Breast epithelium (tissue), 4 donors: Measurements from ENCODE around the gene MMAB. TPM values are rescaled to one million over a fixed set of nuclear protein-coding genes. Genes with fewer than 3 reads are reported as not detected.

Experiments
- DNase-seq, 2 donors: peaks; one replicate each; pipeline ENCODE4 v3.0.0-alpha.2; 2019; ENCODE audit warnings: low spot score in 2 of 2
- H3K27ac ChIP-seq, 2 donors: fragments of 200-600 bp; sonication (generic) in 1 of 2; one replicate each; pipeline ENCODE4 v1.5.1; 2016 to 2019; ENCODE audit warnings: mild to moderate bottlenecking in 1 of 2
- H3K27me3 ChIP-seq, 2 donors: fragments of 200-600 bp; sonication (generic) in 1 of 2; one replicate each; pipeline versions ENCODE4 v1.5.1 to v1.6.0; 2017 to 2019; ENCODE audit warnings: control low read depth in 1 of 2, mild to moderate bottlenecking in 1 of 2
- H3K36me3 ChIP-seq: fragments of 200-600 bp; one replicate; pipeline ENCODE4 v1.5.1; 2019
- H3K4me1 ChIP-seq, 2 donors: fragments of 200-600 bp; sonication (generic); one replicate each; pipeline ENCODE4 v1.5.1; 2016 to 2019; ENCODE audit warnings: control low read depth in 1 of 2
- H3K4me3 ChIP-seq, 3 donors: fragments of 200-600 bp; sonication (generic); 1 replicate in 2 of 3; 2 replicates in 1 of 3; pipeline ENCODE4 v1.5.1; 2016 to 2019; ENCODE audit warnings: mild to moderate bottlenecking in 3 of 3, moderate library complexity in 2 of 3
- H3K9me3 ChIP-seq, 2 donors: fragments of 200-600 bp; sonication (generic) in 1 of 2; one replicate each; pipeline ENCODE4 v1.5.1; 2016 to 2019; ENCODE audit warnings: control low read depth in 1 of 2
- POLR2A ChIP-seq: fragments of 450-650 bp; IDR thresholded peaks from one replicate; pipeline ENCODE4 v1.6.1; 2016; ENCODE audit warnings: antibody characterized with exemption, mild to moderate bottlenecking, moderate library complexity
- POLR2AphosphoS5 ChIP-seq, 3 donors: sonication (generic); formaldehyde crosslinking; IDR thresholded peaks; one replicate each; pipeline ENCODE4 v1.6.1; 2017; ENCODE audit warnings: antibody characterized with exemption in 3 of 3
- intact Hi-C: fragments of 100-400 bp; cut with DNase I; formaldehyde crosslinking; loops from one replicate; pipeline ENCODE4 v1.15.1; 2023; ENCODE audit warnings: low total_unique reads
- total RNA-seq, 3 donors: library from RNA; depleted of rRNA; stranded (reverse); fragments of >200 nt; gene quantifications; one replicate each; pipeline ENCODE4 v1.1.0, GENCODE V29; 2016
- TF ChIP-seq, protein P1 (sequence below), 3 donors: fragments of 450-650 bp; IDR thresholded peaks; one replicate each; pipeline ENCODE4 v1.5.1; 2016 to 2017; ENCODE audit warnings: antibody characterized with exemption in 3 of 3, mild to moderate bottlenecking in 3 of 3, moderate library complexity in 3 of 3

Gene MMAB
- total RNA-seq, 3 donors from 2014 or later, result 23.9 to 29.1 (median 28.6) TPM

DNA sequence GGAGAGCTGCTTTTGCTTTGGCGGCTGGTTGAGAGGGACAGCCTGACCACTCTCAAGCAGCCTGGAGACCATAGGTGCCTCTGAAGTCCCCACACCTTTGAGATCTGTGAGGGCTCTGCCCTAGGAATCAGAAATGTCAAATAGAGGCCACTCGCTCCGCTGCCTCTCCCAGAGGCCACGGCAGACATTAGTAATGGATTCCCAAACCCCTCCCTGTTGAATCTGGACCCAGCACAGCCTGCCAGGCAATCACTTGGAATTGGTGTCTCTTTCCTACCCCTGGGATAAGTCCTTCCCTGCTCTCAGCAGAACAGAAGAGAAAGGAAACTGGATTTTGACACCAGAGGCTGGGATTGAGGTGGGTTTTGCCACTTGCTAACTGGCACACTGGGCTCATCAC is 25.0 kb downstream of the MMAB start:
- H3K27me3 ChIP-seq, result peaks cover 0 to 20% of the 10 kb centered on the region in 2 donors
- H3K4me3 ChIP-seq, result no peak overlapping the region

DNA sequence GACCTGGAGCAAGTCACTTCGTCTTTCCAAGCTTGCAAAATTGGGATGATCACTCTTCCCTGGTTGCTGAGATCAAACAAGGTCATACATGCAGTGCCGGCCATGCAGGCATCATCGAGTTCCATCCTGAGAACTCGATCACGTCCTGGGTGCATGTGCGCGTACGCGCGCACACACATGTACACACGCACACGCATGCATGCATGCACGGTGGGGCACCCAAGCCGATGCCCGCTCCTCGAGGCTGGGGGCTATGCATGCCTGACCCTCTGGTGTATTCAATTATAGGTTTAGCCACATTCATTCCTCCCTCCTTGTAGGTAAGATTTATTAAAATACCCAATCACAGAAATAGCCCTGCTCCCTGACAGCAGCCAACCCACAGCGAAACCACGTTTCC is 26.0 kb downstream of the MMAB start:
- Histone ChIP-seq H3K36me3 (no peaks in the 10 kb centered on the region), H3K9me3 (no peaks in the 10 kb centered on the region), H3K4me3 (no peak overlapping the region), H3K4me1 (no peaks in the 10 kb centered on the region), H3K27me3 (peaks cover 0 to 20% of the 10 kb centered on the region in 2 donors), H3K27ac (no peak overlapping the region)
- no peak for DNase-seq
- intact Hi-C loops, result no loop called here
- TF ChIP-seq, protein P1, sequence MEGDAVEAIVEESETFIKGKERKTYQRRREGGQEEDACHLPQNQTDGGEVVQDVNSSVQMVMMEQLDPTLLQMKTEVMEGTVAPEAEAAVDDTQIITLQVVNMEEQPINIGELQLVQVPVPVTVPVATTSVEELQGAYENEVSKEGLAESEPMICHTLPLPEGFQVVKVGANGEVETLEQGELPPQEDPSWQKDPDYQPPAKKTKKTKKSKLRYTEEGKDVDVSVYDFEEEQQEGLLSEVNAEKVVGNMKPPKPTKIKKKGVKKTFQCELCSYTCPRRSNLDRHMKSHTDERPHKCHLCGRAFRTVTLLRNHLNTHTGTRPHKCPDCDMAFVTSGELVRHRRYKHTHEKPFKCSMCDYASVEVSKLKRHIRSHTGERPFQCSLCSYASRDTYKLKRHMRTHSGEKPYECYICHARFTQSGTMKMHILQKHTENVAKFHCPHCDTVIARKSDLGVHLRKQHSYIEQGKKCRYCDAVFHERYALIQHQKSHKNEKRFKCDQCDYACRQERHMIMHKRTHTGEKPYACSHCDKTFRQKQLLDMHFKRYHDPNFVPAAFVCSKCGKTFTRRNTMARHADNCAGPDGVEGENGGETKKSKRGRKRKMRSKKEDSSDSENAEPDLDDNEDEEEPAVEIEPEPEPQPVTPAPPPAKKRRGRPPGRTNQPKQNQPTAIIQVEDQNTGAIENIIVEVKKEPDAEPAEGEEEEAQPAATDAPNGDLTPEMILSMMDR (IDR thresholded peaks at IDR 0.05), result no peak
- TF ChIP-seq POLR2A (no peak), POLR2AphosphoS5 (IDR thresholded peaks at IDR 0.05) (no peak)

More for the DNA sequence above, 25.0 kb downstream of the MMAB start:
- DNase-seq, result no peak
- no peak for TF ChIP-seq POLR2AphosphoS5 (IDR thresholded peaks at IDR 0.05)
- TF ChIP-seq, protein P1 (IDR thresholded peaks at IDR 0.05), result no peak
- TF ChIP-seq POLR2A, result no peak
- H3K9me3 ChIP-seq, result no peaks in the 10 kb centered on the region
- intact Hi-C loops, result no loop called here
- no peaks in the 10 kb centered on the region for H3K4me1 ChIP-seq
- H3K36me3 ChIP-seq, result no peaks in the 10 kb centered on the region
- no peak overlapping the region for H3K27ac ChIP-seq

DNA sequence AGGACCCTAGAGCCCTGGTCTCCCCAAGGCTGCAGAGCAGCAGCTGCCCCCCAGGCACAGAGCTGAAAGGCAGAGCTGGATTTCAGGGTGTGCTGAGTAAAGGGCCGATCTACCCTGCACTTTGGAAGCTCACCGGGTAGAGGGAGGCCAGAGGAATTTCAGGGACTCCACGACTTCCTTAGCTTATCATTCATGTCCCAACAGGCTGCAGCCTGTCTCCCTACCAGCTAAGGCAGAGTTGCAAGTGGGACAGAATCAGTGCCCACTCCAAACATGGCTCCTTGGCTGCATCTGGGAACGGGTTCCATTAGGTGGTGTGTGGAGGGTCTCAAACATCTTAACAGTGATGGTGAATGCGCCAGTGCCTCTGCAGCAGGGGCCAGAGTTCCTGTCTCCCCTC is 27.5 kb downstream of the MMAB start:
- Histone ChIP-seq H3K9me3 (no peaks in the 10 kb centered on the region), H3K27ac (no peak overlapping the region), H3K27me3 (peaks cover 0 to 20% of the 10 kb centered on the region in 2 donors), H3K4me1 (no peaks in the 10 kb centered on the region), H3K36me3 (no peaks in the 10 kb centered on the region), H3K4me3 (no peak overlapping the region)
- intact Hi-C loops, result no loop called here
- no peak for DNase-seq
- no peak for TF ChIP-seq POLR2A
- no peak for TF ChIP-seq POLR2AphosphoS5 (IDR thresholded peaks at IDR 0.05)
- TF ChIP-seq, protein P1 (IDR thresholded peaks at IDR 0.05), result no peak

DNA sequence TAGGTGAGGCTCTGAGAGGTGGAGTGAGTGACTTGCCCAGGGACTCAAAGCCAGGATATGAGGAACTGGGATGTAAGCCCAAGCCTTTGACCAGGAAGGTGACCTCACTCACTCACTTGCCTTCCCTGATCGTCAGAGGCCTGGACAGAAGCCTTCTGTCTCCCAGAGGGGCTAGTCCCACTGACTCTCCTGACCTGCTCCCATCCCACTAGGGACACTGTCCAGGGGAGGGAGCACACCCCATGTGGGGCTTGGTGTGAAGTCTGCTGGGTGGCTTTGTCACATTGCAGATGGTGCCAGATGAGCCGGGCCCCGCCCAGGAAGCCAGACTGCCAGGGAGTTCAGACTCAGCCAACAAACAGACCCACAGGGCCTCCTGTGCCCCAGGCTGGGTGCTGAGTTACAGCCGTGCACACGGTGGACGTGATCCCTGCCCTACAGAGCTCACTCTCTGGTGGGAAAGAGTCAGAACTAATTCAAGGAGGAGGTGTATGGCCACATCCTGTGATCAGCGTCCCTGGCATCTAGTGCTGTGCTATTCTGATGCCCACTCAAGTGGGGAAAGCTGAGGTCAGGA is 28.3 kb downstream of the MMAB start:
- intact Hi-C loops, result no loop called here

DNA sequence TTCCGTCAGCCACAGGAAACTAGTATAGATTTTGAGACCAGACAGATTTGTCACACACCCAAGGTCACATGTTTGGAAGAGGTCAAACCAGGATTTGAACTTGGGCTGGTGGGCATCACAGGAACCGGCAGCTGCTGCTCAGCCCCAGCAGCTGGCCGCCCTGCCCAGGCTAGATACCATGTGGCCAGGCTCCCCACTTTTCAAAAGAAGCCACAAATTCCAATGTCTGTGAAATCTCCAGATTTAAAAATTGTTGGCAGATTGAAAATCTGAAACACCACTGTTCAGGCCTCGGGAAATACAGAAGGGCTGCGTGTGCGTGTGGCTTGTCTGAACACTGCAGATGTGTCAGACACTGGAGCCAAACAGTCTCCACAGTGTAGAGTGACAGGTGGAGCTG is 30.4 kb downstream of the MMAB start:
- peaks cover 0 to 4% of the 10 kb centered on the region in 2 donors for H3K27me3 ChIP-seq
- no peaks in the 10 kb centered on the region for H3K4me1 ChIP-seq
- H3K4me3 ChIP-seq, result no peak overlapping the region
- no peak overlapping the region for H3K27ac ChIP-seq
- no peaks in the 10 kb centered on the region for H3K9me3 ChIP-seq
- intact Hi-C loops, result no loop called here
- no peak for DNase-seq
- TF ChIP-seq, protein P1 (IDR thresholded peaks at IDR 0.05), result no peak
- TF ChIP-seq POLR2AphosphoS5 (IDR thresholded peaks at IDR 0.05), result no peak
- no peak for TF ChIP-seq POLR2A
- no peaks in the 10 kb centered on the region for H3K36me3 ChIP-seq

More for the DNA sequence above, 28.3 kb downstream of the MMAB start:
- no peaks in the 10 kb centered on the region for H3K36me3 ChIP-seq
- peak overlapping the region; percentile 21 to 43 for H3K27ac ChIP-seq
- peaks cover 0 to 16% of the 10 kb centered on the region in 2 donors for H3K27me3 ChIP-seq
- no peak for DNase-seq
- no peaks in the 10 kb centered on the region for H3K9me3 ChIP-seq
- H3K4me3 ChIP-seq, result no peak overlapping the region
- no peaks in the 10 kb centered on the region for H3K4me1 ChIP-seq
- TF ChIP-seq POLR2A, result no peak

DNA sequence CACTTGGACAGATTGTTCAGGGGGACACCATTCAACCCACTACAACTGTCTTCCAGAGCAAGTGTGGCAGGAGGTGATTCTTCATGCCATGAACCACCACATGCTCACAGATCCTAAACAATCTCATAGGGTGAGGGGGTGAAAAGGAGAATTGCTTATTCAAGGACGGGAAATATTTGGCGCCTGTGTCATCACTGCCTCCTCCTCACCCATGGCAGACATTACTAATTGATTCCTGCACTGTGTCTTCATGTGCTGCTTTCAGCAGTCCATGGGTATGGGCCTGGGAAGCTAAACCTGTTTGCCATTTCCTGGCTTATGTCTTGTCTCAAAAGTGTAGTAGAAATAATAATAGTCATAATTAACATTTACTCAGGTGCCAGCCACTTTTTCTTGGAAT is 31.3 kb downstream of the MMAB start:
- H3K27ac ChIP-seq, result no peak overlapping the region
- TF ChIP-seq POLR2AphosphoS5 (IDR thresholded peaks at IDR 0.05), result no peak
- TF ChIP-seq POLR2A, result no peak
- TF ChIP-seq, protein P1 (IDR thresholded peaks at IDR 0.05), result no peak
- H3K9me3 ChIP-seq, result no peaks in the 10 kb centered on the region
- no peaks in the 10 kb centered on the region for H3K27me3 ChIP-seq
- H3K4me1 ChIP-seq, result no peaks in the 10 kb centered on the region
- H3K36me3 ChIP-seq, result no peaks in the 10 kb centered on the region
- intact Hi-C loops, result no loop called here
- no peak overlapping the region for H3K4me3 ChIP-seq
- no peak for DNase-seq
